ENCODE measurements around the gene HS3ST4. TPM values are rescaled to one million over a fixed set of nuclear protein-coding genes. Genes with fewer than 3 reads are reported as not detected.

The HS3ST4 gene
- total and polyA plus RNA-seq, 2 of the 4 experiments (the other 2 are of a cell fraction) = not detected

DNA sequence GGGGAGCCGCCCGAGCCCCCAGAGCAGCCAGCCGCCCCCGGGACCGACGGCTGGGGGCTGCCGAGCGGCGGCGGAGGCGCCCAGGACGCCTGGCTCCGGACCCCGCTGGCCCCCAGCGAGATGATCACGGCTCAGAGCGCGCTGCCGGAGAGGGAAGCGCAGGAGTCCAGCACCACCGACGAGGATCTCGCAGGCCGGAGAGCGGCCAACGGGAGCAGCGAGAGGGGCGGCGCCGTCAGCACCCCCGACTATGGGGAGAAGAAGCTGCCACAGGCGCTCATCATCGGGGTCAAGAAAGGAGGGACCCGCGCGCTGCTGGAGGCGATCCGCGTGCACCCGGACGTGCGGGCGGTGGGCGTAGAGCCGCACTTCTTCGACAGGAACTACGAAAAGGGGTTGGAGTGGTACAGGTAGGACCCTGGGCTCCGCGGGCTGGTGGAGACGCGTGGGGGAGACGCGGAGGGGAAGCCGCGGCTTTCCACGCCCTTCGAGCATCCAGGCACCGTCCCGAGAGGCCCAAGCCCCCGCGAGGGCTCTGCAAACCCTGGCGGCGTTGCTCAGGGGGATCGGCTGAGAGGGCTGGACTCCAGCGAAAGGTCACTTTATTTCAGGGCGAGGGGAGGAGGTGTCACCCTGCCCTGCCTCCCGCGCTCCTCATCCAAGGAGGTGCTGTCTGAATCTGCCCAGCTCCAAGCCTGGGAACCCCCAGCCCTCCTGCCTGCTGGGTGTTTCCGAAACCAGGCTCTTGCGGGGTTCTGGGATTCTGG lies 1.2 kb downstream of the HS3ST4 start:
- H2AK5ac ChIP-seq (ENCODE audit: low read depth, low read length) = no peak overlapping the region
- no peaks in the 10 kb centered on the region for H3K9me1 ChIP-seq (ENCODE audit: insufficient read depth, low read length)
- CTCF ChIA-PET = no interaction called here
- H3K27ac ChIP-seq (ENCODE audit: insufficient read depth, low read length) = no peak overlapping the region
- no peak overlapping the region for H2BK120ac ChIP-seq (ENCODE audit: low read depth, low read length)
- no peaks in the 10 kb centered on the region for H3K9me3 ChIP-seq (ENCODE audit: control insufficient read depth, insufficient read depth, low read length)
- H3K4ac ChIP-seq (ENCODE audit: low read depth, low read length) = no peak overlapping the region
- no peaks in the 10 kb centered on the region for H3K79me1 ChIP-seq (ENCODE audit: low read depth in 1 of 2, low read length in 2 of 2)
- dilution Hi-C loops (cut with HindIII; ENCODE audit: low sequenced_read_pairs, unreplicated experiment) = no loop called here
- no peak overlapping the region for H3K14ac ChIP-seq (replicated peaks; ENCODE audit: low read depth, low read length)
- no peak overlapping the region for H2BK5ac ChIP-seq (ENCODE audit: low read depth, low read length, poor library complexity, severe bottlenecking)
- no peak overlapping the region for H2BK20ac ChIP-seq (ENCODE audit: low read depth, low read length)
- no peak overlapping the region for H4K5ac ChIP-seq (ENCODE audit: low read depth, low read length)
- H3K56ac ChIP-seq (ENCODE audit: extremely low read depth, insufficient read depth, low read length) = no peak overlapping the region
- H3K4me2 ChIP-seq (ENCODE audit: low read depth, low read length) = no peak overlapping the region
- H4K20me1 ChIP-seq (ENCODE audit: insufficient read depth, low read length) = no peaks in the 10 kb centered on the region
- DNase-seq = no peak
- 3% methylated on average over 29 of the region's 70 CpGs; no CpG with 5 or more reads in 1 of the 2 experiments for WGBS, 2 experiments (ENCODE audit: extremely low coverage in 2 of 2, insufficient read length in 1 of 2)
- H2BK15ac ChIP-seq (ENCODE audit: low read depth, low read length) = no peak overlapping the region
- no peak overlapping the region for H3K9ac ChIP-seq (ENCODE audit: low read depth, low read length)
- no peak overlapping the region for H2AFZ ChIP-seq (replicated peaks; ENCODE audit: low read length, poor library complexity)
- no peak overlapping the region for H4K8ac ChIP-seq (ENCODE audit: low read depth in 2 of 2, low read length in 2 of 2)
- no peak overlapping the region for H4K91ac ChIP-seq (ENCODE audit: insufficient read depth, low read depth, low read length)
- ATAC-seq (ENCODE audit: low read depth) = no peak
- H3K4me3 ChIP-seq (ENCODE audit: insufficient read depth, low read depth, low read length) = no peak overlapping the region
- intact Hi-C loops (cut with micrococcal nuclease) = no loop called here
- no peaks in the 10 kb centered on the region for H3K36me3 ChIP-seq (ENCODE audit: control insufficient read depth, insufficient read depth, low read length)
- no peak overlapping the region for H2AK9ac ChIP-seq (replicated peaks; ENCODE audit: low read depth, low read length, poor library complexity)
- no peak overlapping the region for H3K18ac ChIP-seq (ENCODE audit: low read depth, low read length)
- no peaks in the 10 kb centered on the region for H3K4me1 ChIP-seq (ENCODE audit: control insufficient read depth, insufficient read depth, low read length)
- H3K23ac ChIP-seq (ENCODE audit: low read depth, low read length) = no peak overlapping the region
- in situ Hi-C loops (cut with MboI; ENCODE audit: low sequenced_read_pairs) = no loop called here
- TF ChIP-seq CEBPB (IDR thresholded peaks at IDR 0.05; ENCODE audit: low read depth, low read length) (no peak), SMC3 (IDR thresholded peaks at IDR 0.05; ENCODE audit: low read depth, low read length) (no peak), MXI1 (IDR thresholded peaks at IDR 0.05; ENCODE audit: borderline replicate concordance, low read depth, low read length) (no peak), MAZ (IDR thresholded peaks at IDR 0.05; ENCODE audit: borderline replicate concordance, low read depth, low read length) (no peak), RAD21 (IDR thresholded peaks at IDR 0.05; ENCODE audit: low read length) (no peak)
- TF ChIP-seq, protein P1, sequence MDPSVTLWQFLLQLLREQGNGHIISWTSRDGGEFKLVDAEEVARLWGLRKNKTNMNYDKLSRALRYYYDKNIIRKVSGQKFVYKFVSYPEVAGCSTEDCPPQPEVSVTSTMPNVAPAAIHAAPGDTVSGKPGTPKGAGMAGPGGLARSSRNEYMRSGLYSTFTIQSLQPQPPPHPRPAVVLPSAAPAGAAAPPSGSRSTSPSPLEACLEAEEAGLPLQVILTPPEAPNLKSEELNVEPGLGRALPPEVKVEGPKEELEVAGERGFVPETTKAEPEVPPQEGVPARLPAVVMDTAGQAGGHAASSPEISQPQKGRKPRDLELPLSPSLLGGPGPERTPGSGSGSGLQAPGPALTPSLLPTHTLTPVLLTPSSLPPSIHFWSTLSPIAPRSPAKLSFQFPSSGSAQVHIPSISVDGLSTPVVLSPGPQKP (IDR thresholded peaks at IDR 0.05; ENCODE audit: borderline replicate concordance, low read depth, low read length) = no peak
- TF ChIP-seq, protein P2, sequence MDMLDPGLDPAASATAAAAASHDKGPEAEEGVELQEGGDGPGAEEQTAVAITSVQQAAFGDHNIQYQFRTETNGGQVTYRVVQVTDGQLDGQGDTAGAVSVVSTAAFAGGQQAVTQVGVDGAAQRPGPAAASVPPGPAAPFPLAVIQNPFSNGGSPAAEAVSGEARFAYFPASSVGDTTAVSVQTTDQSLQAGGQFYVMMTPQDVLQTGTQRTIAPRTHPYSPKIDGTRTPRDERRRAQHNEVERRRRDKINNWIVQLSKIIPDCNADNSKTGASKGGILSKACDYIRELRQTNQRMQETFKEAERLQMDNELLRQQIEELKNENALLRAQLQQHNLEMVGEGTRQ (IDR thresholded peaks at IDR 0.05; ENCODE audit: low read depth, low read length) = no peak
- H3K27me3 ChIP-seq (ENCODE audit: control insufficient read depth, insufficient read depth, low read length) = peaks cover 12% of the 10 kb centered on the region
- POLR2A ChIA-PET (ENCODE audit: unreplicated experiment) = no interaction called here
- BruUV-seq (replicated peaks) = no TSS peak

Data from IMR-90 (cell line).